Limb (tissue), 2 donors: ENCODE measurements around the gene ELL.
"Not testable (repeated sequence)": the region's sequence is repeated elsewhere in the genome, so short reads cannot be mapped to it uniquely, and the experiment has no call there.

Experiments used
- DNase-seq, 2 donors: peaks; one replicate each; pipeline ENCODE4 v3.0.0-alpha.2; 2016; ENCODE audit errors: extremely low spot score in 2 of 2

ELL gene

GRCh38 chr19:18402455-18403248 lies 119.2 kb downstream of the ELL start:
- DNase-seq = not testable (repeated sequence)

GRCh38 chr19:18401580-18402112 lies 120.2 kb downstream of the ELL start:
- peak; percentile 50 to 68 for DNase-seq

- DNase-seq = no peak
Measured at GRCh38 chr19:18399008-18399407, 122.9 kb downstream of the ELL start.

GRCh38 chr19:18397242-18398202 lies 124.3 kb downstream of the ELL start, which contains the start of gene LRRC25:
LRRC25 (minus strand) TSS chr19:18397622; CDS start chr19:18396963, 659 bp downstream.
- DNase-seq = no peak

GRCh38 chr19:18396471-18397241 lies 125.2 kb downstream of the ELL start:
- DNase-seq = no peak

GRCh38 chr19:18393836-18394235 lies 128.0 kb downstream of the ELL start:
- no peak for DNase-seq

- no peak for DNase-seq
Measured at GRCh38 chr19:18392926-18393325, 128.9 kb downstream of the ELL start.
